ENCODE results near the gene GPR37L1.
"Not testable (repeated sequence)": the region's sequence is repeated elsewhere in the genome, so short reads cannot be mapped to it uniquely, and the experiment has no call there.

The GPR37L1 gene

GRCh38 chr1:202133989-202134388 is 11.3 kb downstream of the GPR37L1 start:
- DNase-seq (ENCODE audit: low read depth) = no peak
- no peak overlapping the region for H3K4me3 ChIP-seq (ENCODE audit: low read length)
- TF ChIP-seq, protein P1, sequence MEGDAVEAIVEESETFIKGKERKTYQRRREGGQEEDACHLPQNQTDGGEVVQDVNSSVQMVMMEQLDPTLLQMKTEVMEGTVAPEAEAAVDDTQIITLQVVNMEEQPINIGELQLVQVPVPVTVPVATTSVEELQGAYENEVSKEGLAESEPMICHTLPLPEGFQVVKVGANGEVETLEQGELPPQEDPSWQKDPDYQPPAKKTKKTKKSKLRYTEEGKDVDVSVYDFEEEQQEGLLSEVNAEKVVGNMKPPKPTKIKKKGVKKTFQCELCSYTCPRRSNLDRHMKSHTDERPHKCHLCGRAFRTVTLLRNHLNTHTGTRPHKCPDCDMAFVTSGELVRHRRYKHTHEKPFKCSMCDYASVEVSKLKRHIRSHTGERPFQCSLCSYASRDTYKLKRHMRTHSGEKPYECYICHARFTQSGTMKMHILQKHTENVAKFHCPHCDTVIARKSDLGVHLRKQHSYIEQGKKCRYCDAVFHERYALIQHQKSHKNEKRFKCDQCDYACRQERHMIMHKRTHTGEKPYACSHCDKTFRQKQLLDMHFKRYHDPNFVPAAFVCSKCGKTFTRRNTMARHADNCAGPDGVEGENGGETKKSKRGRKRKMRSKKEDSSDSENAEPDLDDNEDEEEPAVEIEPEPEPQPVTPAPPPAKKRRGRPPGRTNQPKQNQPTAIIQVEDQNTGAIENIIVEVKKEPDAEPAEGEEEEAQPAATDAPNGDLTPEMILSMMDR (conservative IDR thresholded peaks at IDR 0.05; ENCODE audit: low read length) = no peak

DNA sequence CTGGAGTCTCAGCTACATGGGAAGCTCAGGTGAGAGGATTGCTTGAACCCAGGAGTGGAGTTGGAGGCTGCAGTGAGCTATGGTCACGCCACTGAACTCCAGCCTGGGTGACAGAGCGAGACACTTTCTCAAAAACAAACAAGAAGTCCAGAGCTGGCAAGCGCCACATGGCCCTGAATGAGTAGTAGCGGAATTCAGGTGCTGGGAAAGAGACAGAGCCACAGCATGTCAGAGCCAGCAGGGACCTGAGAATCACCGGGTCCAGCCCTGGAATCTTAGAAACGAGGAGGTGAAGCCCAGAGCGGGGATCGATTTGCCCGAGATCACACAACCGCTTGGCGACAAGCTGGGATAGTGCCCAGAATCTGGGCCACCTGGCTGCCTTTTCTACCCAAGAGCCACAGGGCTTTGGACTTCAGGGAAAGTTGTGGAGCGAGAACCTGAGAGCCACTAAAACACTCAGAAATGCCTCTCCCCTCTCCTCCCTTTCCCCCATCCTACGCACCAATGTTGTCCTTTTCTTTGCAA is 12.0 kb downstream of the GPR37L1 start:
- no peak overlapping the region for H3K4me3 ChIP-seq (ENCODE audit: low read length)
- TF ChIP-seq, protein P1 (conservative IDR thresholded peaks at IDR 0.05; ENCODE audit: low read length) = no peak
- no peak for DNase-seq (ENCODE audit: low read depth)

DNA sequence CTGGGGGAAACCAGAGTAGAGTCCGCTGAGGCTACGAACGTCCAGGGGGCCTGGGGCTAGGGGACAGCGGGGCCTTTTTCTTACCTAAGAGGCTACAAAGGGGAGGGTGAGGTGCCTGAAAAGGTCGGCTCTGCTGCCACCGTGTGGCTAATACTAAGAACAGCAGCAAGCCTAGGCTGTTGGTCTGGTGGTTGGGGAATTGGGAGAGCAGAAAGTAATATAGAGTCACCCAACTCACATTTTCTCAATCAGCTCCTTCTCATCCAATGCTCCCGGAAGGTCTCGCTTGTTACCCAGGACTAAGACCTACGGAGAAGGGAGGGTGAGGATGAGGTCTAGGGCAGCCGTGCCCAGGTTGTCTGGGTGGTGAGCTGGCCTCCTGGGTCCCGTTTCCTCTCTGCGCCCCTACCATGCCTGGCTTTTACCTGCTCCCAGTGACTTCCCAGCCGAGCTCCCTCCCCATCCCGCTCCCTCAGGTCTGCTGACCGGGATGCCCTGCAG is 12.6 kb downstream of the GPR37L1 start:
- DNase-seq (ENCODE audit: low read depth) = peak; percentile 55
- TF ChIP-seq, protein P1 (conservative IDR thresholded peaks at IDR 0.05; ENCODE audit: low read length) = peak; percentile 86
- no peak overlapping the region for H3K4me3 ChIP-seq (ENCODE audit: low read length)

GRCh38 chr1:202140833-202141232 is 18.1 kb downstream of the GPR37L1 start:
- no peak overlapping the region for H3K4me3 ChIP-seq (ENCODE audit: low read length)
- no peak for DNase-seq (ENCODE audit: low read depth)
- TF ChIP-seq, protein P1 (conservative IDR thresholded peaks at IDR 0.05; ENCODE audit: low read length) = no peak

- not testable (repeated sequence) for DNase-seq (ENCODE audit: low read depth); H3K4me3 ChIP-seq (ENCODE audit: low read length)
Observed at GRCh38 chr1:202141468-202141867, 18.8 kb downstream of the GPR37L1 start.

- TF ChIP-seq, protein P1 (conservative IDR thresholded peaks at IDR 0.05; ENCODE audit: low read length) = no peak
- DNase-seq (ENCODE audit: low read depth) = no peak
- H3K4me3 ChIP-seq (ENCODE audit: low read length) = peak overlapping the region; percentile 81
Observed at GRCh38 chr1:202143011-202143767, 20.5 kb downstream of the GPR37L1 start.

DNA sequence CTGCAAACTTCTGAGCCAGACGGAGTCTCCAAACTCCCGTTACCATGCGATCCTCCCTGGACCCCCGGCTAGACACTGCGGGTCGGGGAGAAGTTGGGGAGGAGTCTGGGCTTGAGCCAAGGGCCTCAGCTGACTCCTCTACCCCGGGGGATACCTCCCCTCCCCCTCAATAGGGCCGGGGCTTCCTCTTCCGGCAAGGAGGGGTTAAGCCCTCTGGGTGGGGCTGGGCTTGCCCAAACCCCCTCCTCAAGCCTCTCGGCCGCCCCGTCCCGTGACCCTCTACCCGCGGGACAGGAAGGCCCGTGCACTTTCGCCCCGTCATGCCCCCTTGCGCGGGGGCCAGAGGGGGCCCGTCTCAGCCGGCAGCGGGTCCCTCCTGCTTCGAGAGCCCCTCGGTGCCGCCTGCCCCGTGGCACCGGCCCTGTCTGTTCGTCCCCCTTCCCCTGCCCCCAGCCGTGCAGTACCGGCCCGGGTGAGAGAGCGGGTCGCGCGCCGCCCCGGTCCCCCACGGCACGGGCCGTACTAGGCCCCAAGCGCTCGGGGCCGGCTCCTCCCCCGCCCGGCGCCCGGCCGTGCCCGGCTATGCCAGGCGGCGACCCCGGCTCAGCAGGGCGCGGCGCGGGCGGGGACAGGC is 21.2 kb downstream of the GPR37L1 start:
- peak overlapping the region; percentile 81 for H3K4me3 ChIP-seq (ENCODE audit: low read length)
- TF ChIP-seq, protein P1 (conservative IDR thresholded peaks at IDR 0.05; ENCODE audit: low read length) = no peak
- no peak for DNase-seq (ENCODE audit: low read depth)

All from AG10803 (cell line).